ENCODE data around the gene STARD3. TPM values are rescaled to one million over a fixed set of nuclear protein-coding genes. Genes with fewer than 3 reads are reported as not detected.

The STARD3 gene
- polyA plus RNA-seq, 3 donors from 2014 or later: 45.1 to 88.6 (median 78.5) TPM

DNA sequence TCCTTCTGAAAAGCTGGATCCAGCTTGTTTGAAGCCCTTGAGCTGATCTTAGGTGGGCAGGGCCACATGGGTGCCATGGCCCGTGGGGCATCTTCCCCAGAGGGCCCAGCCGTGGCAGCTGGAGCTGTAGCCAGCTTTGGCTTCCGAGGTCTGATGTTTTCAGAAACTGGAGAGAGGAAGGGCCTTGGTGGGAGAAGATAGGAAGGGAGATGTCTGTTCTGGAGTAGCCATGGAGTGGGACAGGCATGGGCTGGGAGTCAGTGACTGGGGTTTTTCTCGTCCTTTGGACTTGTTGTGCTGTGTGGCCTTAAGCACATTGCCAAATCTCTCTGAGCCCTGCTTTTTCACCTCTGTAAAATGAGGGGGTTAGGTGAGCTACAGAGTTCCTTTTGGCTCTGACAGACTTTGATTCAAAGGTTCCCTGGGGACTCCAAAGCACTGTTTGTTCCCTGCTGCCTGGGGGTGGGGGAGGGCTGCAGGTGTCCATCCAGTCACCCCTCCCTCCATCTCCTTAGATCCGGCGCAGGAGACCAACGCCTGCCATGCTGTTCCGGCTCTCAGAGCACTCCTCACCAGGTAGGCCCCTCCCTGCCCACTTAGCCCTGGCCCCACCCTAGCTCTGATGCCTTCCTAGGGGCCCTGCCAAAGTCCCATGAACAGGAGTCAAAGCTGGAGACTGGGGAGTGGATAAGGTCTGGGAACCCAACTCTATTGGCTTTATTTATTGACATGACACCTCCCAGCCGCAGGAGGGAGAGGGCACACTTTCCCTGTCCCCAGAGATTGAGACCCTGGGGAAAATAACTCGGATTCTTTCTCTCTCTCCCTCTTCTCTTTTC lies 8.1 kb upstream of the STARD3 start:
- no peaks in the 10 kb centered on the region for H3K9me3 Mint-ChIP-seq

DNA sequence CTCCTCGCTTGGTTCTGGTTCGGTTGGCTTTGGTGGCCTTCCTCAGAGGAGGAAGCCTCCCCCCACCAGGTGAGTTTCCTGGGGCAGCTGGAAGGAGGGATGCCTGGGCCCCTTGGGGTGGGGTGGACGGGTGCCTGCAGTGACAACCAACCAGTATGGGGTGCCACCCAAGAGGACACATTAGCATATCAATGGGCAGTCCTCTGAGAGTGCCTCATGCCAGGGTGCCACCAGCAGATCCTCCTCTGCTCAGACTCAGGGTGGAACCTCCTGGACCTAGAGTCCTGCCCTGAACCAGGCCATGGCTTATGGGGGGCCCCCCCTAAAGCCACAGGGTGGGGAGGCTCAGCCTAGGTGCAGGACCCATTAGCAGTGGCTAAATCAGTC lies 7.5 kb upstream of the STARD3 start:
- Mint-ChIP-seq H3K27me3 (ENCODE audit: low read depth in 3 of 3) (peaks cover 6 to 16% (median 13%) of the 10 kb centered on the region in 3 donors), H3K4me3 (no peak overlapping the region)

More for the DNA sequence above, 8.1 kb upstream of the STARD3 start:
- no peak overlapping the region for H3K27ac Mint-ChIP-seq
- H3K27me3 Mint-ChIP-seq (ENCODE audit: low read depth in 3 of 3): peaks cover 6 to 16% (median 13%) of the 10 kb centered on the region in 3 donors
- peaks cover 0 to 4% of the 10 kb centered on the region in 2 donors for H3K4me1 Mint-ChIP-seq
- no peak overlapping the region for H3K4me3 Mint-ChIP-seq
- peaks cover 0 to 3% (median 0%) of the 10 kb centered on the region in 3 donors for H3K36me3 Mint-ChIP-seq
- no peak for DNase-seq

GRCh38 chr17:39629898-39630297 lies 7.0 kb upstream of the STARD3 start:
- H3K4me1 Mint-ChIP-seq: peaks cover 4 to 6% of the 10 kb centered on the region in 2 donors
- H3K9me3 Mint-ChIP-seq: no peaks in the 10 kb centered on the region
- H3K36me3 Mint-ChIP-seq: peaks cover 0 to 3% (median 0%) of the 10 kb centered on the region in 3 donors
- peaks cover 6 to 16% (median 13%) of the 10 kb centered on the region in 3 donors for H3K27me3 Mint-ChIP-seq (ENCODE audit: low read depth in 3 of 3)
- no peak overlapping the region for H3K27ac Mint-ChIP-seq
- no peak for DNase-seq
- no peak overlapping the region for H3K4me3 Mint-ChIP-seq

More for the DNA sequence above, 7.5 kb upstream of the STARD3 start:
- peaks cover 3 to 4% of the 10 kb centered on the region in 2 donors for H3K4me1 Mint-ChIP-seq
- no peak overlapping the region for H3K27ac Mint-ChIP-seq
- no peak for DNase-seq
- H3K9me3 Mint-ChIP-seq: no peaks in the 10 kb centered on the region
- H3K36me3 Mint-ChIP-seq: peaks cover 0 to 3% (median 0%) of the 10 kb centered on the region in 3 donors

DNA sequence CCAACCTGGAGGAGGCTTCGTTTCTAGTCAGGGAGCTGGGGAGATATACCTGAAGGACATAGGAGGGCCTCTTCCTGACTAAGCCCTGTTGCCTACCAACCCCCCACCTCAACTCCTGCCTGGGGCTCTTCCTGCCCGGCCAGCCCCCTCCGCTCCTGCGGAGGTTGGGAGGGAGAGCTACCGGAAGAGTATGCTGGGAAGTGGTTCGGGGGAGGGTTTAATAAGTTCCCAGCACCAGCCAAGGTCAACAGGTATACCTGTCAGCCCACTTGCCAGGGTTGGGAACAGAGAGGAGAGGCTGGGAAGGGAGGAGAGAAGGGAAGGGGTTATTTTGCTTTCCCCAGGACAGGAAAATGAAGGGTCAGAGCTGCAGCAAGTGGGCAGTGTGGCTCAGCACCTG lies 5.5 kb upstream of the STARD3 start:
- Mint-ChIP-seq H3K27ac (no peak overlapping the region), H3K27me3 (ENCODE audit: low read depth in 3 of 3) (peaks cover 2 to 14% (median 14%) of the 10 kb centered on the region in 3 donors), H3K9me3 (no peaks in the 10 kb centered on the region), H3K4me1 (peaks cover 4 to 6% of the 10 kb centered on the region in 2 donors), H3K36me3 (peaks cover 0 to 3% (median 0%) of the 10 kb centered on the region in 3 donors), H3K4me3 (no peak overlapping the region)
- no peak for DNase-seq

DNA sequence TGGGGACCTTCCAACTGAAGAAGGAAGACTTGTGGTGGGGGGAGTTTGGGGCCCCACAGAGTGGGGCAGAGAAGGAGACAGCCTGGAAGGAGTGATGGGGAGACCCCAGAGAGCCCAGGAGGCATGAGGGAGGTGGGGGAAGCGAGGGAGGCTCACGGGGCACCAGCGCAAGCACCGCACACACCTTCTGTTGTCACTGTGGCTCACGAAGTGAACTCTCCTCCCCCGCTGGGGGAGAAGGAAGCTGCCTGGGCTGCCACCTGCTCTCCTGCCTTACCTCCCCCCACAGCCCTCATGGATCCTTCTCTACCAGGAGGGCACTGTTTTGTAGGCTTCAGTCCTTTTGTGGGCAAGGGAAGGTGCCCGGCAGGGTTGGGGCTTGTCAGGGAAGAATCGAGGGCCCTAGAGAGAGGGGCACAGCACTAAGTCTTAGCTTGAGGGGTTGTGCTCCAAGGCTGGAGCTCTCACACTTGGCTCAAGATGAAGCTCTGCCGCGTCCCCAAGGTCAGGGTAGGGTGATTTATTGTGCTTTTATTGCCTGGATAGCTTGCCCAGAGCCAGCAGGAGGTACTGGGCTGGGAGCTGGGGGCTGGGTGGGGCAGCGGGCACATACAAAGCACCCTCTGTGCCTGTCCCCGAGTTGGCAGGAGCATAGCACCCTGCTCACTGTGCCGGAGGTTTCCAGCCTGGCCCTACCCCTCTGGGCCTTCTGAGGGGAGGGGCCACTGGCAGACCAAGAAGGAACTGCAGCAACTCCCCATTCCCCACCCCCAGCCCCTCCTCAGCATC lies 4.6 kb upstream of the STARD3 start:
- no peak for DNase-seq
- H3K4me3 Mint-ChIP-seq: no peak overlapping the region
- H3K27ac Mint-ChIP-seq: no peak overlapping the region
- H3K27me3 Mint-ChIP-seq (ENCODE audit: low read depth in 3 of 3): peaks cover 0 to 15% (median 14%) of the 10 kb centered on the region in 3 donors
- H3K4me1 Mint-ChIP-seq: peaks cover 6 to 8% of the 10 kb centered on the region in 2 donors
- peaks cover 0 to 3% (median 0%) of the 10 kb centered on the region in 3 donors for H3K36me3 Mint-ChIP-seq
- no peaks in the 10 kb centered on the region for H3K9me3 Mint-ChIP-seq

GRCh38 chr17:39633570-39634183 lies 3.3 kb upstream of the STARD3 start:
- Mint-ChIP-seq H3K27me3 (ENCODE audit: low read depth in 3 of 3) (peaks cover 0 to 12% (median 10%) of the 10 kb centered on the region in 3 donors), H3K36me3 (peaks cover 0 to 3% (median 0%) of the 10 kb centered on the region in 3 donors), H3K4me1 (peaks cover 20 to 21% of the 10 kb centered on the region in 2 donors), H3K9me3 (no peaks in the 10 kb centered on the region), H3K4me3 (no peak overlapping the region), H3K27ac (peak overlapping the region in 1 of 6 donors; percentile 69)
- DNase-seq: no peak

DNA sequence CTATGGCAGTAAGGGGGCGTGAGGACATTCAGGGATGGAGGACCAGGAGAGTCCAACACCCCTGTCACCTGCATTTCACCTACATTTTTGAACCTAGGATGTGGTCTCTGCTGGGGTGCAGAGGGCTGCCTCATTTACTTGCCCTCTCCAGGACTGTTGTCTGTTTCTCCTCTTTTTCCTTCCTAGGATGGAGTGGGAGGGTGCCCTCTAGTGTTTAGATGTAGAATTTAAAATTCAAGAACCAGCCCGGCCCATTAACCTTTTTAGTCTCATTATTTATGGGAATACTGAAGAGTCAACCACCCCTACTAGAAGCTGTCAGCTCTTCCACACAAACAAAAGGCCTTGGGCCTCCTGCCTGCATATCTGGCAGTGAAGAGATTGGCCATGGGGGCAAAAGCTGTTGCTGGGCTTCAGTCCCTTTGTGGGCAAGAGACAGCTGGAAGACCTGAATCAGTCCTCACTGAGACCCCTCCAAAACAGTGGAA lies 2.5 kb upstream of the STARD3 start:
- Mint-ChIP-seq H3K36me3 (peaks cover 0 to 3% (median 0%) of the 10 kb centered on the region in 3 donors), H3K4me3 (peak overlapping the region in 2 of 5 donors; percentile 27 to 31), H3K27me3 (ENCODE audit: low read depth in 3 of 3) (peaks cover 0 to 12% (median 10%) of the 10 kb centered on the region in 3 donors), H3K4me1 (peaks cover 27 to 29% of the 10 kb centered on the region in 2 donors), H3K27ac (peak overlapping the region in 2 of 6 donors; percentile 48 to 57), H3K9me3 (no peaks in the 10 kb centered on the region)
- DNase-seq: peak; percentile 41 to 46 (median 45)

GRCh38 chr17:39635614-39636176 lies 1.2 kb upstream of the STARD3 start:
- Mint-ChIP-seq H3K4me1 (peaks cover 40% of the 10 kb centered on the region in 2 donors), H3K36me3 (peaks cover 0 to 3% (median 0%) of the 10 kb centered on the region in 3 donors), H3K27me3 (ENCODE audit: low read depth in 3 of 3) (peaks cover 0 to 12% (median 10%) of the 10 kb centered on the region in 3 donors), H3K27ac (peak overlapping the region; percentile 39 to 96 (median 94)), H3K9me3 (no peaks in the 10 kb centered on the region), H3K4me3 (peak overlapping the region; percentile 56 to 97 (median 88))
- DNase-seq: no peak

- peaks cover 49% of the 10 kb centered on the region in 2 donors for H3K4me1 Mint-ChIP-seq
- peaks cover 0 to 11% (median 8%) of the 10 kb centered on the region in 3 donors for H3K27me3 Mint-ChIP-seq (ENCODE audit: low read depth in 3 of 3)
- H3K9me3 Mint-ChIP-seq: no peaks in the 10 kb centered on the region
- H3K36me3 Mint-ChIP-seq: no peaks in the 10 kb centered on the region
- DNase-seq: no peak
- peak overlapping the region; percentile 88 to 99 (median 91) for H3K4me3 Mint-ChIP-seq
- peak overlapping the region; percentile 89 to 96 (median 94) for H3K27ac Mint-ChIP-seq
These were observed 387 bp upstream of the STARD3 start for GRCh38 chr17:39636587-39636926.

- Mint-ChIP-seq H3K4me3 (peak overlapping the region; percentile 88 to 99 (median 91)), H3K27ac (peak overlapping the region; percentile 89 to 96 (median 94)), H3K9me3 (no peaks in the 10 kb centered on the region), H3K36me3 (no peaks in the 10 kb centered on the region), H3K4me1 (peaks cover 65 to 66% of the 10 kb centered on the region in 2 donors), H3K27me3 (ENCODE audit: low read depth in 3 of 3) (peaks cover 0 to 8% (median 8%) of the 10 kb centered on the region in 3 donors)
- DNase-seq: no peak
These were observed 1.4 kb downstream of the STARD3 start for GRCh38 chr17:39638317-39638716.

DNA sequence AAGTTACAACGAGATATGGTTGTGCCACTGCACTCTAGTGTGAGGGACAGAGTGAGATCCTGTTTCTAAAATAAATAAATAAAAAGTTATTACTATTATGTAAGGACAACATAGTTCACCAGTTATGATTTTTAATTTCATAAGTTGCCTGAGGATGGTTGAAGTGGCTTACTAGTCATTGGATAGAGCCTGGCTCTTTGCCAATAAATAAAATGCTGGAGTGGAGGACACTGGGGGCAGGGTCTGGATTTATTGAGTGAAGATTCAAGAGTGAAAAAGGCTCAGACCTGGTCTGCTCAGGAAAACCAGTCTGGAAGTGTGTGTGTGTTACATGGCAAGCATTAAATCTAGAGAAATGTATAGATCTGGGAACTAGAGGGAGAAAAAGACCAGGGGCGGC lies 2.1 kb downstream of the STARD3 start:
- Mint-ChIP-seq H3K27me3 (ENCODE audit: low read depth in 3 of 3) (peaks cover 0 to 8% (median 3%) of the 10 kb centered on the region in 3 donors), H3K4me3 (peak overlapping the region; percentile 33 to 99 (median 63)), H3K4me1 (peaks cover 72 to 73% of the 10 kb centered on the region in 2 donors), H3K36me3 (no peaks in the 10 kb centered on the region), H3K27ac (peak overlapping the region in 5 of 6 donors; percentile 49 to 96 (median 61)), H3K9me3 (no peaks in the 10 kb centered on the region)
- no peak for DNase-seq

DNA sequence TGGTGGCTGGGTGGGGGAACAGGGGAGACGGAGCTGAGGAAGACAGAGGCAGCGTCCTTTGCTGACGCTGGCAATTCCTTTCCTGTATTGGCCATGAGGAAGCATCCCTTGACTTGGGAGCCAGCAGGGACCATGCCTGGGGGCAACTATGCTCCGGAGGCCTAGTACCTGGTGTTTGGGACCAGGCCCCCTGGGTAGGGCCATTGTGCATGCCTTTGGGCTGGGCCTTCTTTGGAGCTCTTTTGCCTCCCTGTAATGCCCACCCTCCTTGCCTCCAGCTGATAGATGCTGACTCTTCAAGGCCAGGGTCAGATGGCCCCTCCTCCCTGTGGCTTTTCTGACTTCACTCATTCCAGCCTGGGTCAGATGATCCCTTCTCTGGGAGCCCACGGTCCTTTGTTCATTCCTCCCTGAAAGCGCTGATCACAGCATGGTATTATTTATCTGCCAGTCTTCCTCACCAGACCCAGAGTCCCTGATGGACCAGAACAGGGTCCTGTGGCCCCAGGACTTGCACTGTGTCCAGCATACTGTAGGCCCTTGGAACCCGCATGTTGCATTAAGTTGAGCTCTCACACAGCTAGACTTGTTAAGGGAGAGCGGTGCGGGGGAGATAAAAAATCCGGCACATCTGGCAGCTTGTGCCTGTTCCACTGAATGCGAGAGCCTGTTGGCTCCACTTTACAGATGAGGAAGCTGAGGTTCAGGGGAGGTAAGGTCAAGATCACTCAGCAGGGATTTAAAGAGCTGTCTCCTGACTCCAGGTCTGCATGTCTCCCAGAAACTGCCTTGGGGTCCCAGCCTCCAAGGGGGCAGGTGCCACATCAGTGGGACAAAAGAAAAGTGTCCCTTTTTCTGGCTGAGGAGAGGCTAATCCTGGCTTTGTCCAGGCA lies 2.9 kb downstream of the STARD3 start:
- DNase-seq: no peak
- H3K4me3 Mint-ChIP-seq: peak overlapping the region; percentile 54 to 63 (median 55)
- H3K4me1 Mint-ChIP-seq: peaks cover 75 to 78% of the 10 kb centered on the region in 2 donors
- H3K27ac Mint-ChIP-seq: peak overlapping the region; percentile 43 to 96 (median 72)
- H3K36me3 Mint-ChIP-seq: no peaks in the 10 kb centered on the region
- H3K9me3 Mint-ChIP-seq: no peaks in the 10 kb centered on the region
- peaks cover 0 to 8% (median 4%) of the 10 kb centered on the region in 3 donors for H3K27me3 Mint-ChIP-seq (ENCODE audit: low read depth in 3 of 3)

Measured in immature natural killer cell (primary cell).